NB4 (cell line): ENCODE data around the gene LRRC63.
"Not testable (repeated sequence)": the region's sequence is repeated elsewhere in the genome, so short reads cannot be mapped to it uniquely, and the experiment has no call there.

ENCODE experiments used
- DNase-seq: peaks from one replicate; pipeline ENCODE4 v3.0.0; 2010; ENCODE audit warnings: low read depth
- H3K4me3 ChIP-seq: one replicate; pipeline ENCODE4 v1.5.1; 2011; ENCODE audit warnings: mild to moderate bottlenecking, low read depth, low read length, moderate library complexity
- CTCF ChIP-seq: IDR thresholded peaks from one replicate; pipeline ENCODE4 v1.5.1; 2012; ENCODE audit warnings: low read depth, low read length
- MAX ChIP-seq: IDR thresholded peaks from 2 replicates; pipeline ENCODE4 v1.6.1; 2011; ENCODE audit warnings: low read depth, low read length
- MYC ChIP-seq: IDR thresholded peaks from 2 replicates; pipeline ENCODE4 v1.6.1; 2011; ENCODE audit warnings: low read depth, low read length
- POLR2A ChIP-seq: IDR thresholded peaks from 2 replicates; pipeline ENCODE4 v1.6.1; 2011; ENCODE audit warnings: mild to moderate bottlenecking; ENCODE audit not compliant: insufficient read length; ENCODE audit errors: extremely low read depth

Gene LRRC63

DNA sequence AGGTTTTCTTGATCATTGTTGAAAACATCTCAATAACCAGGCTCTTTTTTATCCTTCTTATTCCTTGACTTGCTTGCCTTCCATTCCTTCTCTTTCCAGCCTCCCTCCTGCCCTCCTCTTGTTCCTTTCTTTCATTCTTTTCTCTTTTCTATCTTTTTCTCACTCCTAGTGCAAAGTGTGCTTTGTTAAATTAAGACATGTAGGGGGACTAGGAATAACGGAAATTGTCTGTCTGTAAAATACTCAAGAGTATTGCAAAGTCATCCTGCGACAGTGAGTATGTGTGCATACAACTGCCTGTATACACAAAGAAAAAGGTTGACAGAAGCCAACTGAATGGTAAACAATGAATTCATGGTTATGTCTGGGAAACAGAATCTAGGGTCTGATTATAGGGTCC, 70.1 kb downstream of the LRRC63 start:
- TF ChIP-seq POLR2A (no peak), MAX (no peak), CTCF (no peak)
- DNase-seq = peak; percentile 53
- H3K4me3 ChIP-seq = no peak overlapping the region

GRCh38 chr13:46283912-46284824, 72.4 kb downstream of the LRRC63 start:
- not testable (repeated sequence) for DNase-seq, H3K4me3 ChIP-seq

DNA sequence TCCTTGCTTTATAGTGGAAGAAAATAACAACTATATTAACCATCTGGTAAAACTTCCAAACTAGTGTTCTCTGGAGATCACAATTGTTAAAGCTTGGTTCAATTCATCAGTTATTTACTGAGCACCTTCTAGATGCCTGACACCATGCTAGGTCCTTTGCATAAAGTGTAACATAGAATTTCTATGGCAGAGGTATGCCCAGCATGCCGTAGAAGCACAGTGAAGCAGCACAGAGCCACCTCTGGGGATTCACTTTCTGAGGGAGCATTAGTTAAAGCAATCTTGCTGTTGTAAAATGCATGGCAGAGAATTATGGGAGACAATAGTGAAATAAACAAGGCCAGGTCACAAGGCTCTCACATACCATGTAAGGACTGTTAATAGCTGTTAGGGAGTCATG, 75.2 kb downstream of the LRRC63 start:
- H3K4me3 ChIP-seq = no peak overlapping the region
- no peak for DNase-seq
- TF ChIP-seq MAX = no peak
- TF ChIP-seq POLR2A = no peak
- TF ChIP-seq MYC = no peak
- no peak for TF ChIP-seq CTCF

- H3K4me3 ChIP-seq = no peak overlapping the region
- peak; percentile 85 for DNase-seq
- TF ChIP-seq MAX (no peak), MYC (no peak), POLR2A (no peak), CTCF (peak; percentile 93)
These were observed 77.0 kb downstream of the LRRC63 start for GRCh38 chr13:46288570-46289259.

GRCh38 chr13:46289260-46289955, 77.7 kb downstream of the LRRC63 start:
- TF ChIP-seq POLR2A = no peak
- no peak for TF ChIP-seq CTCF
- H3K4me3 ChIP-seq = no peak overlapping the region
- DNase-seq = no peak

DNA sequence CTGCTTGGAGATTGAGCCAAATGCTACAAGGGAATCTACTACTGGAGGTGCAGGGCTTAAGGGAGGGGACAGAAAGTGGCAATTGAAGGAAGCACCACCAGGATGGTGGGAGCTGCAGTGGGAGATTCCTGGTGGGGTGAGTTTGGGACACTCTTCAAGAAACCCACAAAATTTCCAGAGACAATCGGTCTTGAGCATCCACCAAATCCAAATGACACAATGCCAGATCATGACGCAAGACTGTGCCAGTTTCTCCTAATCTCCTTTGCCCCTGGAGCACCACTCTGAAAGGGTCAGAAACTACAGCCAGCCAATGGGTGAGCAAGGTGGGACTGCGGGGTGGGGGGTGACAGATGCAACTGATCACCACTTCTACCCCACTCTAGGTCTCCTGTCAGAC, 78.7 kb downstream of the LRRC63 start:
- TF ChIP-seq MAX (no peak), POLR2A (no peak), MYC (no peak)
- DNase-seq = no peak
- H3K4me3 ChIP-seq = no peak overlapping the region
